GM12878 (cell line): ENCODE results near the gene RAB30. TPM values are rescaled to one million over a fixed set of nuclear protein-coding genes. Genes with fewer than 3 reads are reported as not detected.
A peak's percentile ranks its signal among the peaks of the same experiment; 100 is the strongest.

ENCODE experiments used
- JUNB ChIP-seq: IDR thresholded peaks from 2 replicates; pipeline ENCODE4 v1.6.1; 2016; ENCODE audit warnings: antibody characterized with exemption, mild to moderate bottlenecking
- JUND ChIP-seq: IDR thresholded peaks from 2 replicates; pipeline ENCODE4 v1.6.1; 2012; ENCODE audit warnings: low read depth, mild to moderate bottlenecking, low read length, improper control_type of control experiment, moderate library complexity
- KDM1A ChIP-seq: fragments of 200-600 bp; sonication (generic); IDR thresholded peaks from 2 replicates; pipeline ENCODE4 v1.6.1; 2016; ENCODE audit warnings: borderline replicate concordance
- NR2F1 ChIP-seq: fragments of 450-650 bp; conservative IDR thresholded peaks from 2 replicates; pipeline ENCODE4 v1.6.1; 2017; ENCODE audit warnings: mild to moderate bottlenecking
- PAX5 ChIP-seq: IDR thresholded peaks from 2 replicates; pipeline ENCODE4 v1.6.1; 2011; ENCODE audit warnings: low read depth, low read length, borderline replicate concordance
- RAD51 ChIP-seq: fragments of 450-650 bp; IDR thresholded peaks from 2 replicates; pipeline ENCODE4 v1.6.1; 2016; ENCODE audit warnings: moderate library complexity, mild to moderate bottlenecking, inconsistent platforms
- polyA plus RNA-seq, 11 experiments: library from polyadenylated mRNA; depleted of rRNA in 4 of 11; unstranded in 6 of 11; stranded (reverse) in 5 of 11; fragments of >200 nt; fragmentation: Nextera tagmentation in 4 of 11; fragmentation: Illumina TruSeq in 1 of 11; extraction: Ambion mirVana in 4 of 11; extraction: Trizol in 1 of 11; gene quantifications; 1 replicate in 1 of 11; 2 replicates in 10 of 11; pipeline versions ENCODE4 v1.2.1 to v1.2.3, GENCODE V29; 2011 to 2016; ENCODE audit warnings: inconsistent platforms in 2 of 11, missing spikeins in 2 of 11, low read depth in 1 of 11
- total RNA-seq, 4 experiments: library from RNA; depleted of rRNA in 3 of 4; stranded (reverse); fragments of >200 nt in 3 of 4; fragmentation: Illumina TruSeq in 1 of 4; extraction: Trizol in 1 of 4; gene quantifications; 2 replicates each; pipeline versions ENCODE4 v1.2.1 to v1.2.3, GENCODE V29; 2013 to 2021
- TF ChIP-seq, protein P1 (sequence below): IDR thresholded peaks from 2 replicates; pipeline ENCODE4 v1.6.1; 2012; ENCODE audit warnings: low read length, inconsistent platforms
- TF ChIP-seq, protein P2 (sequence below): fragments of 450-650 bp; formaldehyde crosslinking; IDR thresholded peaks from 2 replicates; pipeline ENCODE4 v1.4.0; 2022; ENCODE audit warnings: mild to moderate bottlenecking, moderate library complexity
- TF ChIP-seq, protein P3 (sequence below): fragments of 450-650 bp; IDR thresholded peaks from 2 replicates; pipeline ENCODE4 v1.6.1; 2017; ENCODE audit warnings: mild to moderate bottlenecking

The RAB30 gene
- total and polyA plus RNA-seq, 10 of the 15 experiments (the other 5 are each of a cell fraction or from before 2014, with no cell fraction given): 9.8 to 26.7 (median 19.2) TPM

DNA sequence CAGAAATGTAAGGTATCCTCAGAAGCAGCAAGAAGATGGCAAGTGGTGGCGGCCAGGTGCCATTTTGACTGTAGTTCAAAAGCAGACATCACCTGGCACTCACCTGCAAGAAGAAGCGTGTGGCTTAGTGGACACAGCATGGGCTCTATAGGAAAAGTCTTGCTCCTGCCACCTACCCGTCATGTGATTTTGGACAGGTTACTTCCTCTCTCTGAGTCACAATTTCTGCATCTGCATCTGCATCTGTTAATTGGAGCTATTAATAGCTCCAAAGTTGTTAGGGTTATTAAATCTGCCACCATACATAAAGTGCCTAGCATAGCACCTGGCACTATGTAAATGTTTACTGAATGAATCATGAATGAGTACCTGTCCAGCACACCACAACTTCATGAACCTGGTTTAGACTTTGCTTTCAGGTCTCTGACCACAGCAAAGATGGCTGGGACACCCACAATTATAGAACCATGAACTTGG, 16.8 kb downstream of the RAB30 start (continued):
- TF ChIP-seq, protein P1, sequence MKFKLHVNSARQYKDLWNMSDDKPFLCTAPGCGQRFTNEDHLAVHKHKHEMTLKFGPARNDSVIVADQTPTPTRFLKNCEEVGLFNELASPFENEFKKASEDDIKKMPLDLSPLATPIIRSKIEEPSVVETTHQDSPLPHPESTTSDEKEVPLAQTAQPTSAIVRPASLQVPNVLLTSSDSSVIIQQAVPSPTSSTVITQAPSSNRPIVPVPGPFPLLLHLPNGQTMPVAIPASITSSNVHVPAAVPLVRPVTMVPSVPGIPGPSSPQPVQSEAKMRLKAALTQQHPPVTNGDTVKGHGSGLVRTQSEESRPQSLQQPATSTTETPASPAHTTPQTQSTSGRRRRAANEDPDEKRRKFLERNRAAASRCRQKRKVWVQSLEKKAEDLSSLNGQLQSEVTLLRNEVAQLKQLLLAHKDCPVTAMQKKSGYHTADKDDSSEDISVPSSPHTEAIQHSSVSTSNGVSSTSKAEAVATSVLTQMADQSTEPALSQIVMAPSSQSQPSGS: no peak
- no peak for TF ChIP-seq JUNB
- no peak for TF ChIP-seq KDM1A
- TF ChIP-seq PAX5: no peak
- TF ChIP-seq JUND: no peak
- TF ChIP-seq NR2F1: 0 out of 2 replicates have a peak, but pooled peaks have one; percentile 17
- TF ChIP-seq, protein P2, sequence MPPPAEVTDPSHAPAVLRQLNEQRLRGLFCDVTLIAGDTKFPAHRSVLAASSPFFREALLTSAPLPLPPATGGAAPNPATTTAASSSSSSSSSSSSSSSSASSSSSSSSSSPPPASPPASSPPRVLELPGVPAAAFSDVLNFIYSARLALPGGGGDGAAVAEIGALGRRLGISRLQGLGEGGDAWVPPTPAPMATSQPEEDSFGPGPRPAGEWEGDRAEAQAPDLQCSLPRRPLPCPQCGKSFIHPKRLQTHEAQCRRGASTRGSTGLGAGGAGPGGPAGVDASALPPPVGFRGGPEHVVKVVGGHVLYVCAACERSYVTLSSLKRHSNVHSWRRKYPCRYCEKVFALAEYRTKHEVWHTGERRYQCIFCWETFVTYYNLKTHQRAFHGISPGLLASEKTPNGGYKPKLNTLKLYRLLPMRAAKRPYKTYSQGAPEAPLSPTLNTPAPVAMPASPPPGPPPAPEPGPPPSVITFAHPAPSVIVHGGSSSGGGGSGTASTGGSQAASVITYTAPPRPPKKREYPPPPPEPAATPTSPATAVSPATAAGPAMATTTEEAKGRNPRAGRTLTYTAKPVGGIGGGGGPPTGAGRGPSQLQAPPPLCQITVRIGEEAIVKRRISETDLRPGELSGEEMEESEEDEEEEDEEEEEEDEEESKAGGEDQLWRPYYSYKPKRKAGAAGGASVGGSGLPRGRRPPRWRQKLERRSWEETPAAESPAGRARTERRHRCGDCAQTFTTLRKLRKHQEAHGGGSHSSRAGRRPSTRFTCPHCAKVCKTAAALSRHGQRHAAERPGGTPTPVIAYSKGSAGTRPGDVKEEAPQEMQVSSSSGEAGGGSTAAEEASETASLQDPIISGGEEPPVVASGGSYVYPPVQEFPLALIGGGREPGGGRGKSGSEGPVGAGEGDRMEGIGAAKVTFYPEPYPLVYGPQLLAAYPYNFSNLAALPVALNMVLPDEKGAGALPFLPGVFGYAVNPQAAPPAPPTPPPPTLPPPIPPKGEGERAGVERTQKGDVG (CRISPR knock-in tag): no peak
- TF ChIP-seq RAD51: peak; percentile 49; the same call in 1 of the 2 replicates
- TF ChIP-seq, protein P3, sequence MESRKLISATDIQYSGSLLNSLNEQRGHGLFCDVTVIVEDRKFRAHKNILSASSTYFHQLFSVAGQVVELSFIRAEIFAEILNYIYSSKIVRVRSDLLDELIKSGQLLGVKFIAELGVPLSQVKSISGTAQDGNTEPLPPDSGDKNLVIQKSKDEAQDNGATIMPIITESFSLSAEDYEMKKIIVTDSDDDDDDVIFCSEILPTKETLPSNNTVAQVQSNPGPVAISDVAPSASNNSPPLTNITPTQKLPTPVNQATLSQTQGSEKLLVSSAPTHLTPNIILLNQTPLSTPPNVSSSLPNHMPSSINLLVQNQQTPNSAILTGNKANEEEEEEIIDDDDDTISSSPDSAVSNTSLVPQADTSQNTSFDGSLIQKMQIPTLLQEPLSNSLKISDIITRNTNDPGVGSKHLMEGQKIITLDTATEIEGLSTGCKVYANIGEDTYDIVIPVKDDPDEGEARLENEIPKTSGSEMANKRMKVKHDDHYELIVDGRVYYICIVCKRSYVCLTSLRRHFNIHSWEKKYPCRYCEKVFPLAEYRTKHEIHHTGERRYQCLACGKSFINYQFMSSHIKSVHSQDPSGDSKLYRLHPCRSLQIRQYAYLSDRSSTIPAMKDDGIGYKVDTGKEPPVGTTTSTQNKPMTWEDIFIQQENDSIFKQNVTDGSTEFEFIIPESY: peak; percentile 93
